Lung (tissue), 12 donors: ENCODE measurements around the gene SLC5A1. TPM values are rescaled to one million over a fixed set of nuclear protein-coding genes. Genes with fewer than 3 reads are reported as not detected.

Experiments used
- ATAC-seq: fragments of 200-7000 bp; cut with Tn5 transposase; one replicate; pipeline ENCODE4 v1.9.1; 2020; ENCODE audit warnings: moderate number of reproducible peaks; ENCODE audit not compliant: insufficient read depth, low FRiP score
- DNase-seq, 3 donors: peaks; one replicate each; pipeline ENCODE4 v3.0.0-alpha.2; 2013 to 2017
- H3K27ac ChIP-seq, 2 donors: one replicate each; pipeline ENCODE4 v1.5.1; 2013; ENCODE audit warnings: mild to moderate bottlenecking in 2 of 2, moderate library complexity in 2 of 2, control low read depth in 1 of 2, inconsistent platforms in 1 of 2, low read depth in 1 of 2, low read length in 1 of 2
- H3K27me3 ChIP-seq, 3 donors: one replicate each; pipeline ENCODE4 v1.5.1; 2013; ENCODE audit warnings: low read length in 2 of 3; ENCODE audit not compliant: control insufficient read depth in 3 of 3, insufficient read depth in 3 of 3
- H3K36me3 ChIP-seq, 4 donors: one replicate each; pipeline ENCODE4 v1.5.1; 2013; ENCODE audit warnings: low read length in 4 of 4, mild to moderate bottlenecking in 1 of 4, moderate library complexity in 1 of 4; ENCODE audit not compliant: control insufficient read depth in 4 of 4, insufficient read depth in 4 of 4
- H3K4me1 ChIP-seq, 5 donors: one replicate each; pipeline ENCODE4 v1.5.1; 2013; ENCODE audit warnings: low read length in 5 of 5, mild to moderate bottlenecking in 2 of 5, moderate library complexity in 1 of 5; ENCODE audit not compliant: control insufficient read depth in 5 of 5, insufficient read depth in 5 of 5
- H3K4me3 ChIP-seq: one replicate; pipeline ENCODE4 v1.5.1; 2013; ENCODE audit warnings: mild to moderate bottlenecking, control low read depth, moderate library complexity
- H3K9ac ChIP-seq, 2 donors: one replicate each; pipeline ENCODE4 v1.5.1; 2013; ENCODE audit warnings: low read length in 2 of 2, control low read depth in 1 of 2; ENCODE audit not compliant: insufficient read depth in 1 of 2
- H3K9me3 ChIP-seq, 4 donors: one replicate each; pipeline ENCODE4 v1.5.1; 2013; ENCODE audit warnings: low read length in 3 of 4, mild to moderate bottlenecking in 1 of 4, moderate library complexity in 1 of 4; ENCODE audit not compliant: control insufficient read depth in 4 of 4, insufficient read depth in 3 of 4
- WGBS, 2 donors: extraction: QIAGEN DNeasy Blood & Tissue Kit; methylation state at CpG; one replicate each; pipeline ENCODE4 v1.1.7; 2013; 5-methylcytosine and 5-hydroxymethylcytosine counted together
- polyA plus RNA-seq, 2 donors: library from polyadenylated mRNA; stranded (reverse); fragments of 200-250 nt; gene quantifications; one replicate each; pipeline ENCODE4 v1.2.1, GENCODE V29; 2013
- total RNA-seq, 2 donors: library from RNA; depleted of rRNA in 1 of 2; stranded (reverse); fragments of >200 nt in 1 of 2; gene quantifications; one replicate each; pipeline ENCODE4 v1.2.1, GENCODE V29; 2014 to 2021
- TF ChIP-seq, protein P1 (sequence below): IDR thresholded peaks from 2 replicates; pipeline ENCODE4 v1.5.1; 2012; ENCODE audit warnings: mild to moderate bottlenecking; ENCODE audit errors: control extremely low read depth, extremely low read depth
- donor health status: control.
- donor health status: control.
- donor health status: Bipolar disorder and iron deficiency.
- donor health status: healthy.
- donor health status: DM: yes; HTN: yes; CAD: no.

The SLC5A1 gene
- total and polyA plus RNA-seq, 4 donors = 0.35 to 3.5 (median 1.1) TPM

DNA sequence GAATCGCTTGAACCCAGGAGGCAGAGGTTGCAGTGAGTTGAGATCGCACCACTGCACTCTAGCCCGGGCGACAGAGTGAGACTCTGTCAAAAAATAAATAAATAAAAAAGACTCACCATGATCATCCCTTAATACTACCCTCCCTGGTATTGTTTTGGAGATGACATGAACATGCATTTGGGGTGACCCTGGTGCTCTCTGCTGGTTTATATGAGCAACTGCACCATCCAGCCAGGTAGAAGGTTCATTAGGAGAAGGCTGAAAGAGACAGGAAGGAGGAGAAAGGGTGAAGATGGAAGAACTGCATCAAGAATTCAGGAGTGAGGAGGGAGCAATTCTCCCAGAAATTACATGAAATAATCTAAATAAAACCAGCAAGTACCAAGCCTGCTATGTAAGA lies 37.8 kb downstream of the SLC5A1 start:
- H3K27me3 ChIP-seq = no peaks in the 10 kb centered on the region
- H3K4me1 ChIP-seq = peaks cover 0 to 15% (median 0%) of the 10 kb centered on the region in 5 donors
- ATAC-seq (no peak), DNase-seq (peak in 2 of 3 donors; percentile 17 to 25)
- TF ChIP-seq, protein P1, sequence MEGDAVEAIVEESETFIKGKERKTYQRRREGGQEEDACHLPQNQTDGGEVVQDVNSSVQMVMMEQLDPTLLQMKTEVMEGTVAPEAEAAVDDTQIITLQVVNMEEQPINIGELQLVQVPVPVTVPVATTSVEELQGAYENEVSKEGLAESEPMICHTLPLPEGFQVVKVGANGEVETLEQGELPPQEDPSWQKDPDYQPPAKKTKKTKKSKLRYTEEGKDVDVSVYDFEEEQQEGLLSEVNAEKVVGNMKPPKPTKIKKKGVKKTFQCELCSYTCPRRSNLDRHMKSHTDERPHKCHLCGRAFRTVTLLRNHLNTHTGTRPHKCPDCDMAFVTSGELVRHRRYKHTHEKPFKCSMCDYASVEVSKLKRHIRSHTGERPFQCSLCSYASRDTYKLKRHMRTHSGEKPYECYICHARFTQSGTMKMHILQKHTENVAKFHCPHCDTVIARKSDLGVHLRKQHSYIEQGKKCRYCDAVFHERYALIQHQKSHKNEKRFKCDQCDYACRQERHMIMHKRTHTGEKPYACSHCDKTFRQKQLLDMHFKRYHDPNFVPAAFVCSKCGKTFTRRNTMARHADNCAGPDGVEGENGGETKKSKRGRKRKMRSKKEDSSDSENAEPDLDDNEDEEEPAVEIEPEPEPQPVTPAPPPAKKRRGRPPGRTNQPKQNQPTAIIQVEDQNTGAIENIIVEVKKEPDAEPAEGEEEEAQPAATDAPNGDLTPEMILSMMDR = peak; percentile 38
- H3K9me3 ChIP-seq = no peaks in the 10 kb centered on the region
- H3K4me3 ChIP-seq = no peak overlapping the region
- H3K9ac ChIP-seq = no peak overlapping the region
- H3K27ac ChIP-seq = no peak overlapping the region
- no peaks in the 10 kb centered on the region for H3K36me3 ChIP-seq
- WGBS, 2 donors = 89% methylated on average over 4 of the region's 4 CpGs

- TF ChIP-seq, protein P1 = no peak
- Histone ChIP-seq H3K36me3 (no peaks in the 10 kb centered on the region), H3K9me3 (peaks cover 0 to 2% (median 0%) of the 10 kb centered on the region in 4 donors), H3K27me3 (no peaks in the 10 kb centered on the region), H3K27ac (no peak overlapping the region), H3K9ac (no peak overlapping the region), H3K4me3 (no peak overlapping the region), H3K4me1 (peaks cover 0 to 3% (median 0%) of the 10 kb centered on the region in 5 donors)
- ATAC-seq (no peak), DNase-seq (no peak)
- 65 to 81% methylated on average over 1 of the region's 1 CpG for whole genome bisulfite sequencing, 2 donors
Observed at GRCh38 chr22:32082331-32082730, 39.3 kb downstream of the SLC5A1 start.

- no peaks in the 10 kb centered on the region for H3K36me3 ChIP-seq
- H3K27ac ChIP-seq = no peak overlapping the region
- peaks cover 0 to 2% (median 0%) of the 10 kb centered on the region in 5 donors for H3K4me1 ChIP-seq
- WGBS, 2 donors = 56 to 66% methylated on average over 6 of the region's 6 CpGs
- peaks cover 0 to 2% (median 0%) of the 10 kb centered on the region in 4 donors for H3K9me3 ChIP-seq
- DNase-seq (no peak), ATAC-seq (no peak)
- TF ChIP-seq, protein P1 = no peak
- H3K27me3 ChIP-seq = no peaks in the 10 kb centered on the region
- no peak overlapping the region for H3K4me3 ChIP-seq
- H3K9ac ChIP-seq = no peak overlapping the region
Observed at GRCh38 chr22:32083000-32083399, 39.9 kb downstream of the SLC5A1 start.

GRCh38 chr22:32083814-32084213 lies 40.8 kb downstream of the SLC5A1 start:
- H3K9me3 ChIP-seq = peaks cover 0 to 2% (median 0%) of the 10 kb centered on the region in 4 donors
- no peaks in the 10 kb centered on the region for H3K27me3 ChIP-seq
- no peaks in the 10 kb centered on the region for H3K36me3 ChIP-seq
- TF ChIP-seq, protein P1 = no peak
- no peak overlapping the region for H3K27ac ChIP-seq
- ATAC-seq (no peak), DNase-seq (no peak)
- H3K4me1 ChIP-seq = peaks cover 0 to 2% (median 0%) of the 10 kb centered on the region in 5 donors
- no peak overlapping the region for H3K9ac ChIP-seq
- H3K4me3 ChIP-seq = no peak overlapping the region
